Endometrium (tissue), 2 donors: ENCODE results near the gene MS4A1.
"Not testable (repeated sequence)": the region's sequence is repeated elsewhere in the genome, so short reads cannot be mapped to it uniquely, and the experiment has no call there.

Experiments
- FAIRE-seq: peaks from 2 replicates; lab custom pipeline; 2012; peaks lifted over from hg19 to GRCh38; lab: Jason Lieb, UNC
- donor health status: control.
- donor health status: control.

MS4A1 gene

GRCh38 chr11:60455531-60456042 is at the start of gene MS4A1:
MS4A1 (plus strand) TSS chr11:60455847; CDS start chr11:60462375, 6,528 bp downstream.
- FAIRE-seq: no peak

GRCh38 chr11:60420015-60420414 is 35.6 kb upstream of the MS4A1 start:
- FAIRE-seq: no peak

- no peak for FAIRE-seq
Measured at GRCh38 chr11:60422609-60423008, 33.0 kb upstream of the MS4A1 start.

- no peak for FAIRE-seq
Measured at GRCh38 chr11:60428517-60428916, 27.1 kb upstream of the MS4A1 start.

- FAIRE-seq: no peak
Measured at GRCh38 chr11:60429272-60429671, 26.4 kb upstream of the MS4A1 start, which contains the start of gene MS4A5. MS4A5 (plus strand) TSS chr11:60429572; CDS start chr11:60429675, 103 bp downstream.

- no peak for FAIRE-seq
Measured at GRCh38 chr11:60431251-60431650, 24.4 kb upstream of the MS4A1 start.

- FAIRE-seq: no peak
Measured at GRCh38 chr11:60433401-60433800, 22.2 kb upstream of the MS4A1 start.

- FAIRE-seq: no peak
Measured at GRCh38 chr11:60447070-60447469, 8.6 kb upstream of the MS4A1 start.

GRCh38 chr11:60447846-60448245 is 7.8 kb upstream of the MS4A1 start:
- no peak for FAIRE-seq

GRCh38 chr11:60451185-60451584 is 4.5 kb upstream of the MS4A1 start:
- FAIRE-seq: not testable (repeated sequence)

- no peak for FAIRE-seq
Measured at GRCh38 chr11:60454212-60454611, 1.4 kb upstream of the MS4A1 start.

- no peak for FAIRE-seq
Measured at GRCh38 chr11:60457576-60457975, 1.9 kb downstream of the MS4A1 start.

GRCh38 chr11:60459345-60459744 is 3.7 kb downstream of the MS4A1 start:
- FAIRE-seq: no peak

- no peak for FAIRE-seq
Measured at GRCh38 chr11:60468829-60469228, 13.2 kb downstream of the MS4A1 start.

GRCh38 chr11:60469723-60470122 is 14.1 kb downstream of the MS4A1 start:
- no peak for FAIRE-seq

- FAIRE-seq: no peak
Measured at GRCh38 chr11:60477035-60477445, 21.4 kb downstream of the MS4A1 start.

- FAIRE-seq: no peak
Measured at GRCh38 chr11:60482361-60482760, 26.7 kb downstream of the MS4A1 start.

- no peak for FAIRE-seq
Measured at GRCh38 chr11:60485987-60486386, 30.3 kb downstream of the MS4A1 start.

- no peak for FAIRE-seq
Measured at GRCh38 chr11:60492488-60493009, 36.9 kb downstream of the MS4A1 start, which contains the start of gene MS4A12. MS4A12 (plus strand) TSS chr11:60492778; CDS start chr11:60497319, 4,541 bp downstream.

GRCh38 chr11:60493454-60493853 is 37.8 kb downstream of the MS4A1 start:
- FAIRE-seq: no peak

GRCh38 chr11:60498399-60498798 is 42.8 kb downstream of the MS4A1 start:
- FAIRE-seq: no peak

GRCh38 chr11:60498853-60499252 is 43.2 kb downstream of the MS4A1 start:
- no peak for FAIRE-seq

- no peak for FAIRE-seq
Measured at GRCh38 chr11:60500276-60500910, 44.7 kb downstream of the MS4A1 start.
